Stimulated activated CD4-positive, alpha-beta T cell treated with anti-CD3 and anti-CD28 coated beads, TNF-alpha, amount 100 ng/mL, for 24 hours (primary cell): ENCODE measurements around the gene GLI2.

ENCODE experiments used
- DNase-seq, 3 experiments: peaks; one replicate each; pipeline ENCODE4 v3.0.0-alpha.2; 2020; ENCODE audit warnings: low read depth in 3 of 3

The GLI2 gene

DNA sequence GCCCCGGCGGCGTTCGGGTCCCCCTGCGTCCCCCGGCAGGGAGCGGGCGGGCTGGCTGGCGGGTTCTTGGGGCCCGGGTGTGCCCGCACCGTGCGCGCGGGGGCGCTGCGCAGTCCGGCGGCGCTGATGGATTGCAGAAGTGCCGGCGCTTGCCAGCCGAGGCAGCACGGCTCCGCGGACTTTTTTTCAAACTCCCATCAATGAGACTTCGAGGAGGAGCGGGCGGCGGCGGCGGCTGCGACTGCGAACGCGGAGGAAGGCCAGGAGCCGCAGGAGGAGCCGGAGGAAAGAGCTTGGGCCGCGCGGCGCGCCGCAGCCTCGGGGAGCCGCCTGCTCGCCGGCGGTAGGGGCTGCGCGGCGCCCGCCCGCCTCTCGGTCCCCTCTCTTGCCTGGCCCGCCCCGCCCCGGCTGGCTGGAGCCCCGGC lies at the start of gene GLI2:
TSS of gene GLI2 (plus strand) at position 123 of the 425 bp plus-strand sequence. CDS start 61,453 bp downstream, outside the sequence.
- peak in 1 of 3 experiments; percentile 50 for DNase-seq

DNA sequence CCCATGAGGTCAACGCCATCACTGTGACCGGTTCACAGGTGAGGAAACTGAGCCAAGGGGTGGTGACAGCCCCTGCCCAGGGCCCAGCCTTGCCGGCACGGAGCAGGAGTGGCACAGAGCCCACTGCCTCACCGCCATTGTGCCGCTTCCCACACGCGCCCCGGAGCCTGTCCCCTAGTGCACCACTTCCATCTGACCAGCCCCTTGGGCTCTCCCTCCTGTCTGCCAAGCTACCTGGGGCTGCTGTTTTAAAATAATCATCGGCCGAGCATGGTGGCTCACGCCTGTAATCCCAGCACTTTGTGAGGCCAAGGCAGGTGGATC lies 49.7 kb upstream of the GLI2 start:
- DNase-seq, result no peak

DNA sequence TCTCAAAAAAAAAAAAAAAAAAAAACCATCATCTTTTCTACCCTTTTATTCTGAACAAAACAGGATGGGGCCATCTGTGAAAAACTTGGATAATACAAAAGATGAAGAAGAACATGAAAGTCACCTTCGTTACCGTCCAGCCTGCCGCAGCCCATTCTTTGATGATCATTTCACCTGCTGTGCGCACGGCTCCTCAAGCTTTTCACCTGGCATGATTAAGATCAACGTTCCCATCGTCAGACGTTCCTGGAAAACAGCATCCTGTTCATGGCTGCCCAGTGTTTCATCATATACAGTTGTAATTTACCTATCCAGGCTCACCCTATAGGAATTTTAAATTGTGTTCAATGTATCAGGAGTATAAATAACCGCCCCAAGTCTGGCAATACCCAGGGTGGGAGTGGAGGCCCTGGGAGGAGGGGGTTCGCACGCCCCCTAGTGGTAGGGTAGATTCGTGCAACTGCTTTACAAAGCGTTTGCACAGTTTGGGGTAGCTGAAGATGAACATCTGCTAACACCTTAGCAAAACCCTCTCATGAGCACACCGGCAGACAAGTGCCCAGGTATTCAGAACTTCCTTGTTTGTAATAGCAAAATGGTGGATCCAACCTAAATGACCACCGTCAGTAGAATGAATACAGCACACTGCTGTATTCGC lies 49.0 kb upstream of the GLI2 start:
- DNase-seq, result no peak

DNA sequence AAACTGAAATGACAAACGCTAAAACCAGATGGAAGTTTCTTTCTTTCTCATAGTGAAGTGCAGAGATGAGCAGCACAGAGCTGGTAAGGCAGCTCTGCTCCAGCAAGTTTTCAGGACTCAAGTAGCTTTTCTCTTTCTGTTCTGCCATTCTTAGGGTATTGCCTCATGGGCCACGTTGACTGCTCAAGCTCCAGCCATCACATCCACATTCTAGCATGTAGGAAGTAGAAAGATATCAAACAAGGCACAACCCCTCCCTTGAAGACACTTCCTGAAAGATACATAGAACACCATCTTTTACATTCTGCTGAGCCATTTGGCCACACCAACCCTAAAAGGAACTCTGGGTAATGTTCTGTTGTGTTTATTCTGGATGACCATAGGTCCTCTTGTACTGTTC lies 48.5 kb upstream of the GLI2 start:
- DNase-seq, result no peak

DNA sequence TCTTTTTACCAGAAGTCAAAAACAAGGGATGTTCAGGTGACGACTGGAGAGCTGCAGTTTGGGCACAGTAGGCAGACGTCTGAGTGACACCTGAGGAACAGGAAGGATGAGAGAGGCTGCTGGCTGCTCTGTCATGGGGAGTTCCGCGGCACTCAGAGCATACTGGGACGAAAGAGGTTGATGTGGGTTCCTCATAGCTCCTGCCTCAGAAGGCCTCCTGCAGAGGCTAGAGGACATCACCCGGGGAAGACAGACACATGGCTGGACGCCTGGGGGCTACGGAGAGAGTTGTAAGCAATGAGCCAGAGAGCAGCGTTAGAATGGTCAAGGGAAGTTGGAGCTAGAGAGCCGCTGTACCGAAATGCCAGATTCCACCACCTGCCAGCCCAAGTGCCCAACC lies 45.1 kb upstream of the GLI2 start:
- no peak for DNase-seq

DNA sequence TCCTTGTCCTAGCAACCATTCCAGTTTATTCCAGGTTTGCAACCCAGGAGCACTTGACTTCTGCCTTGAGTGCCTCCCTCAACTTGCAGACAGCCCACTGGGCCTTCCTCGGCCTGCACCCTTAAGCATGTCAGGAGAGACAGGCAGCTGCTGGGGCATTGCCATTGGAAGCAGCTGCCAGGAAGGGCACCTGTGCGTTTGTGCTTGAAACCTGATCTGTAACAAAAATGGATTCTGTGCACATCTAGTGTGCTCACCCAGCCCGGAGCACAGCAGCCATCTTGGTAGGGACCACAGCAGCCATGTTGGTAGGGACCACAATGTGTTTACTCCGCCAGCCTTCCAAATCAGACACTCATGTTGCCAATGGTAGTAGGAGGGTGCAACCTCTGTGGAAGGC lies 44.3 kb upstream of the GLI2 start:
- DNase-seq, result no peak

DNA sequence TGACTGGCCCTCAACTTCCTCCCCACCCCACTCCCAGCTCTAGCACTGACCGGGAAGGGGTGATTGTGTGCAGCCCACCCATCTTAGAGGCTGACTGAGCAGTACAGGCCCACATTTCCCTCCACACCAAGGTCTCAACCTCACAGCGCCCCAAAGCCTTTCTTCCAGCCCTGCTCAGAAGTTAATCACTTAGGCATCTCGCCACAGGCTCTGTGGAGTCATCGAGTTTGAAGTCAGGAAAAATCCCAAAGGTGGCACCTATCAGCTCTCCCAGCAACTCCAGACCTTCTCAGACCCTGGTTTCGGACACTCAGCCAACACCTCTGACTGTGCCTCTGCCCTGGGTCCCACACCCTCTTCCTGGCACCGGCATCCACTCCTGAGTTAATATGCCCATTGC lies 43.0 kb upstream of the GLI2 start:
- no peak for DNase-seq

DNA sequence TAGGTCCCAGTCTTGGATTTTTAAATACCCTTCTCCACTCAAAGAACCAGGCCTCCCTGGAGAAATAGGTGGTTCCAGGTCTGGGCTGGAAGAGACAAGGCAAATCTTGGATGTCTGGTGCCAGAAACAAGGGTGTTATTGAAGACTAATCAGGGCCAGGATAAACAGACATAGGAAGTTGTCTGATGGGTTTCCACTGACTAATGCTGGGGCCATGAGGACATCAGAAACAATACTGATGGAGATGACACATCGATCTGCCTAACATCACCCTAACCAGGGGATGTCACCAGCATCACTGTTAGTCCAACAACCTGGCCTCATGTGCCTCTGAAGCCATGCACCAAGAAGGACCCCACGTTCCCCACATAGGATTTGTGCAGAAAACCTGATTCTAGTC lies 42.5 kb upstream of the GLI2 start:
- DNase-seq, result no peak

DNA sequence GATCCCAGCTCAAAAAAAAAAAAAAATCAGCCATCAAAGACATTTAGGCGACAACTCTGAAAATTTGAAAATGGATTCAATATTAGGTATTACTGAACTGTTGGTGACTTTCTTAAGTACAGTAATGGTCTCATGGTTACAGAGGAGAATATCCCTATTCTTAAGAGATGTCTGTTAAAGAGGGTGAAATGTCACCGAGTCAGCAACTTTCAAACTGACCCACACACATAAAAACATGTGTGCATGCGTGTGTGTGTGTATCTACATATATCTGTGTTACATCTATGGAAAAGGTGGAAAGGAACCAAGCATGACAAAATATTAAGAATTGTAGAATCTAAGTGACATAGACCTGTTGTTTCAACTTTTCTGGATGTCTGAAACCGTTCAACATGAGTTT lies 41.6 kb upstream of the GLI2 start:
- no peak for DNase-seq

DNA sequence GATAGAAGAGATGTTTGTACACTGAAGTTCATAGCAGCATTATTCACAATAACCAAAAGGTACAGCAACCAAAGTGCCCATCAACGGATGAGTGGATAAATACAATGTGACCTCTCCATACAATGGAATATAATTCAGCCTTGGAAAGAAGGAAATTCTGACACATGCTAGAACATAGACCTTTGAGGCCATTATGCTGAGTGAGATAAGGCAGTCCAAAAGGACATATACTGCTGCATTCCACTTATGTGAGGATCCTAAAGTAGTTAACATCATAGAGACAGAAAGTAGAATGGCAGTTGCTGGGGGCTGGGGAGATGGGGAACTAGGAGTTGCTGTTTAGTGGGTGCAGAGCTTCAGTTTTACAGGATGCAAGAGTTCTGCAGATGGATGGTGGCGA lies 38.2 kb upstream of the GLI2 start:
- no peak for DNase-seq

DNA sequence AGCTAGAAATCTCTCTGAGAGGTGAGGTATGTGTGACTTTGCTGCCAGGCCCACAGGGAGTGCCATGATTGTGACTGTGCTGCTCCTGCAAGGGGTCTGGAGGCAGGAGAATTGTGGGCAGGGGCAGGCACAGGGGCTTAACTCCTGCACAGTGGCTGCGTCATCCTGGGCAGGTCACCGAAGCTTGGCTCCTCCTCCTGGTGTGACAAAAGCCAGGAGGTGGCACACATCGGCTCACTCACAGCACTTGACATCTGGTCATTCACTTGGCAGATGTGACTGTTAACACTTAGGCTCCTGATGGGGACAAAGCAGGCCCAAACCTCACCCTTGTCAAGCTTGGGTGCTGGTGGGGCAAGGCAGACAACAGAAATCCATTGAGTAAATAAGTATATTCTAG lies 36.4 kb upstream of the GLI2 start:
- DNase-seq, result no peak

DNA sequence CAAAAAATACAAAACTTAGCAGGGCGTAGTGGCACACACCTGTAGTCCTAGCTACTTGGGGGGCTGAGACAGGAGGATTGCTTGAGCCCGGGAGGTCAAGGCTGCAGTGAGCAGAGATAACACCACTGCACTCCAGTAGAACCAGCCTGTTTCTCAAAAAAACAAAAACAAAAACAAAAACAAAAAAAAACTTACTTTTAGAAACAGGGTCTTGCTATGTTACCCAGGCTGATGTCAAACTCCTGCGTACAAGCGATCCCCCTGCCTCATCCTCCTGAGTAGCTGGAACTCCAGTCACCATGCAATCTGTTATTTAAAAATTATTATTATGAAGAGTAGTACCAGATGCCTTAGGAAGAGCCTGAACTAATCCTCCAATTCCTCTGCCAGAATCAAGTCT lies 35.0 kb upstream of the GLI2 start:
- no peak for DNase-seq

DNA sequence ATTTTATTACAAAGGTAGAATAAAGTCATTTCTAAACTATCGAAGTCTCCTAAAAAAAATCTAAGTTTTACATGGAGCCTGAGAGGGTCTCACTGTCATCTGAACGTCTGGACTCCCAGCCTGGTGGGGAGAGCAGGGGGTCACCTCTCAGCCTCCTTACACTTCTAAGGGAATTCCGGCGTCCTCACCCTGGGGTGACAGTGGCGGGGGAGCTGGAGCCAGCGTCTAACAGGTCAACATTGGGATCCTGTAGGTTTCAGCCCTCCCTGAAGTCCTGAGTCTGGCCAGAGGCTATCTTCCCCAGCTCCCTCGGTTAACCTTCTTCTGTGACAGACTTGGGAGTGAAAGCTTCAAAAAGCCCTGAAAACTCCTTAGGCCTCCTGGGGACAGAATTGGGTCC lies 34.6 kb upstream of the GLI2 start:
- no peak for DNase-seq

DNA sequence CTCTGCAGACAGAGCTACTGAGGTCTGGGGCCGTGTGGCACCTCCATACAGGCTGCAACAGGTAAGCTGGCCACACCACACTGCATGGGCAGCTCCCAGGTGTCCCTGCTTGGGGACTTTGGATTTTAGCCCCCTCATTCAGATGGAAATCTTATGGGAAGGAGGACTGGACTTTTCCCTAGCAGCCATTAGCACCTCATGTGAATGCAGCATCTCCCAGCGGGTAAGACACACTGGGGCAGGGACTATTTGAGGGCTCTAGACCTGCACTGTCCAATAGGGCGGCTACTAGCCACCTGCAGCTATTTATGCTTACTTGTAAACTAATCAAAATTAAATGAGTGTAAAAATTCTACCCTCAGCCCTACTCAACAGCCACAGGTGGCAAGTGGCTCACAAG lies 34.2 kb upstream of the GLI2 start:
- no peak for DNase-seq

DNA sequence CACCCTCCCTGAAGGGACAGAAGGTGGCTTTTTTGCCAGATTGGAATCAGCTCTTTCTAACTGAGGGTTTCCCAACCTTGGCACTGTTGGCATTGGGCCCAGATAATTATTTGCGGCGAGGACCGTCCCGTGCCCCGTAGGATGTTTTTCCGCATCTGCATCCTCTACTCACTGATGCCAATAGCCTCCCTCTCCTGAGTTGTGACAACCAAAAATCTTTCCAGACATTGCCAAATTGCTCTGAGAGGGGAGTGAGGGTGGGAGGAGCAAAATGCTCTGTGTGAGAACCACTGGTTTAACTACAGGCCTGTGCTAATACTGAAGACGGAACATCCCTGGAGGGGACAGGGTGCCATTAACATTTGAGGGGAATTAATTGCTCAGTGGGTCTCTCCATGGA lies 33.6 kb upstream of the GLI2 start:
- DNase-seq, result no peak

DNA sequence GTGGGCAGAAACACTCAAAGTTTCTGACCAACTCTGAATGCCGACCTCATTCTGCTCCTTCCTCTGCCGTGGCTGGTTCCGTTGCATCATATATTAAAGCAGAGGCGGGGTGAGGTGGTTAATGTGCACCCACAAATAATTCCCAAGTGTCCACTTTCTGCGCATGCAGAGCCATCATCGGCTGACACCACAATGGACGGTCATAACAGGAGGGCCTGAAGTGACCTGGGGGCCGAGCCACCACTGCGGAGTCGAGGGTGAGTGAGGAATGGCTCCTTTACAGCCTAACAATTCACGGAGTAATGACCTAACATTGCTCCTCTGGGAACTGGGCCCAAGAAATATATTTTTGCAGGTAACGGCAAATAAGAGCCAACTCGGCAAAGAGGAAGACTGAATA lies 32.9 kb upstream of the GLI2 start:
- no peak for DNase-seq

DNA sequence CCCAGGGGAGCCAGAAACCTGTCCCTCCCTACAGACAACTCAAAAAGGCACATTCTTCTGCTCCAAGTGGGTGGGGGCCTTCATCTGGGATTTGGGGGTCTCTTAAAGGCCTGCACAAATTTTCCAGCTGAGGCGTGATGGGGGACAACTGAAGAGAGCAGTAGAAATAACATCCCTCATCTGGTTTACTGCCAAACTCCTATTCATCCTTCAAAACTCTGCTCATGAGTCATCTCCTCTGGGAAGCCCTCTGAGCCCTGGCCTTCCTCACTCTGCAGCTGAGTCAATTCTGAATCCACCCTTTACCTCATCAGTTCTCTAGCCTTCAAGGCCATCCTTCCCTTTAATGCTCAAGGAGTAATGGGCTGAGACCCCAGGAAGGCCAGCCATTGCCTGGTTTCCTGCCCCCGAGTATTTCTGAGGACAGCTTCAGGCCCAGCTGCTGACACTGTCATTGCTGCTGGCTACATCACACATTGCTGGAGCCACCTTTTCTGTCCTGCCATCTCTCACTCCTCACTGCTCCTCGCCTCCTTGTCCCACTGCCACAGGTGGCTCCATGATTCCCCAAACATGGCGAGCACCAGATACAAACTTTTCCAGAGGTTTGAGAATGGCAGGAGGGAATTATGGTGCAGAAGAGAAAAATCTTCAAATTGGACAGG lies 32.2 kb upstream of the GLI2 start:
- DNase-seq, result no peak

DNA sequence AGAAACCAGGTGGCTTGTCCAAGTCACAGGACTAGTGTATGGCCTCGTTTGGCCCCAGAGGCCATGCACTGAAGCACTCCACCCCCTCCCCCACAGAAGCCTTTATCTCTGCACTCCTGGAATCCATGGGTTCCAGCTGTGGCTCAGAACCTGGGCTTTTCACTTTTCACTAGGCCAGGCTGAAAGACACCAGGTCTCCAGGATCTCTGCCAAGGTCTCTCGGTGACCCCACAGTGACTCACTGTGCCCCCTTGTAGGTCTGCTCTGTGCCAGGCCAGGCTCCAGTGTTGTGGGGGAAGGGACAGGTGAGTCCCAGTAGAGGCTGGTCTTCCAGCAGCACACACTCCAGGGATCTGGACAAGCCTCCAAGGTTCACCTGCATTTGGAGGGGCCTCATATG lies 31.0 kb upstream of the GLI2 start:
- no peak for DNase-seq

DNA sequence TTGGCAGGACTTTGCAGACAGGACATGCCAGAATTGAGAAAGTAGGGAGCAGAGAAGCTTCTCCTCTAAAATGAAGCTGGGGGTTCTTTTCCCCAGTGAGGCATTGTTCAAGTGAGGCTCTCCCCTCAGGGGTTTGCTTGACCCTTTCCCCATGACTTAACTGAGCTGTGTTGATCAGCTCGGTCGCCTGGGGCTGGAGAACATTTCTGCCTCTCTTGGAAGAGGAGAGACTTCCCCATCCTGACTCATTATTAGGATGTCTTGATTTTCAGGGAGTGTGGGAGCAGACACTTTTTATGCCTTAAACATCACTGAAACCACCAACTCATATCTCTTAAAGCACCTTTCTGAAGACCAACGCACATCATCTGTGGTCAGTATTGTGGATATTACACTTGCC lies 27.9 kb upstream of the GLI2 start:
- DNase-seq, result no peak

DNA sequence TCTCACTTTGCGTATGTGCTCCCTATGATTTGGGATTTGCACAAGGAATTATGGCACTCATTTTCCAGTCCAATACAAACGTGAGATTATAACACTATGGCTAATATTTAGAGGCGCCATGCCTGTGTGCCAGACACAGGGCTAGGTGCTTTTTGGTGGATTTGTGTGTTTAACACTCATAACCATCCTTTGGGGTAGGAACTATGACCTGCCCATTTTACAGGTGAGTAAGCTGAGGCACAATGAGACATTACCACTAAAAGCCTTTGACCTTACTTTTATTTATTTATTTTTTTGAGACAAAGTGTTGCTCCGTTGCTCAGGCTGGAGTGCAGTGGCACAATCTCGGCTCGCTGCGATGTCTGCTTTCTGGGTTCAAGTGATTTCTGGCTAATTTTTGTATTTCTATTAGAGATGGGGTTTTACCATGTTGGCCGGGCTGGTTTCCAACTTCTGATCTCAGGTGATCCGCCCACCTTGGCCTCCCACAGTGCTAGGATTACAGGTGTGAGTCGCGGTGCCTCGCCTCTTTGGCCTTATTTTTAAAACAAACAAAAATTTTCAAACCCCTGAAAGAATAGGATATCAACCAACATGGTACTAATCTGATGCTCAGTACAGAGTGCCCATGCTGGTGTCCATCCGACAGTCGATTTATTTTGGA lies 26.6 kb upstream of the GLI2 start:
- DNase-seq, result no peak

DNA sequence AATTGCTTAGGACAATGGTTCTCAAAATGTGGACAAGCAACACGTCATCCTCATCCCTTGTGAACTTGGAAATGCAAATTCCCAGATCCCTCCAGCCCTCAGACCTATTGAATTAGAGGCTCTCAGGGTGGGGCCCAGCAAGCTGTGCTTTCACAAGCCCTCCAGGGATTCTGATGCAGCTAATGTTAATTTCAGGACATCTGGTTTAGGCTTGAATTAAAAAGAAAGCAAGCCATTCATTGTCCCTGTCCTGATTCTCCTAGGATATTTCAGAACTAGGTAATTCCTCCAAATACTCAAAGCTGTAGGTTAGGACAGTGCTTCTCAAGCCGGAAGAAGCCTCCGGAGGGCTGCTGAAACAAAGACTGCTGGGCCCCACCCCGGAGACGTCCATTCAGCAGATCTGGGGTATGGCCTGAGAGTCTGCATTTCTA lies 26.0 kb upstream of the GLI2 start:
- no peak for DNase-seq

DNA sequence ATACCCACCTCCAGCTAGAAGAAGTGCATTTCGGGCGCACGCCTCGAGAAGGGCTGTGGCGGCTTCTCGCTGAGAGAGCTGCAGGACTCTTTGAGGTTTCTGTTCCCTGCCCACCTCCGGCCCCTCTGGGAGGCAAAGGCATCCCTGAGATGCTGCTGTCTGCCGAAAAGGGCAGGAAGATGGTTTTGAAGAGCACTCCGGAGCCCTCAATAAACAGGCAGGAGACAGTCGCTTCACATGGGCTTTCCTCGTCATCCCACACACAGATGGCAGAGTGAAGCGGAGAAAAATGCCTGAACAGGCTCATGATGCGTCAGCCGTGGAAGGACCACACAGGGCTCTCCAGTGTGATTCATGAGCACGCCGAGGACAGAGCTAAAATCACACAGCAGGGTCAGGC lies 25.4 kb upstream of the GLI2 start:
- no peak for DNase-seq

DNA sequence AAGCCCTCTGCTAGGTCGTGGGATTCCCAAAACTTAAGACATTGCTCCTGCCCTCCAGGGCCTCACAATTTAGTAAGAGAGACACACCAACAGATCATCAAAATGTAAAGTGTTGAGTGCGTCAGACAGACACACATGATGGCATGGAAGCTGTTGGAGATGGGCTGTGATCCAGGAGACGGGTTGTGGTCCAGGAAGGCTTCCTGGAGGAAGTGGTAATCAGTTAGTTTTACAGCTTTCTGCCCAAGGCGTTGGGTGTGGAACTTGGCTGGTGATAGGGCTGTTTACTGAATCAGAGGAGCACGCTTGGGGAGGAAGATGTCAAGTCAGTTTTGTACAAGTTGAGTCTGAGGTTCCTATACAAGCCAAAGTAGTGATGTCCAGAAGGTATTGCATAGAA lies 24.0 kb upstream of the GLI2 start:
- no peak for DNase-seq
